ENCODE measurements around the gene SMARCAD1.

SMARCAD1 gene

GRCh38 chr4:94237271-94237670 is 29.6 kb downstream of the SMARCAD1 start:
- 0 out of 2 replicates have a peak, but pooled peaks cover 4% of the 10 kb centered on the region for H3K79me2 ChIP-seq (ENCODE audit: low read length)
- no peaks in the 10 kb centered on the region for H3K9me3 ChIP-seq (ENCODE audit: insufficient read depth, low read length)
- no peak overlapping the region for H3K4me2 ChIP-seq (ENCODE audit: low read length)
- no peak overlapping the region for H3K4me3 ChIP-seq (ENCODE audit: low read length)
- no peak overlapping the region for H3K27ac ChIP-seq (ENCODE audit: low read length)
- H3K9ac ChIP-seq (ENCODE audit: low read length): no peak overlapping the region
- no peak overlapping the region for H2AFZ ChIP-seq (ENCODE audit: low read depth, low read length)
- no peaks in the 10 kb centered on the region for H4K20me1 ChIP-seq (ENCODE audit: insufficient read depth, low read length)
- H3K36me3 ChIP-seq (replicated peaks; ENCODE audit: low read depth, low read length): peaks cover 42% of the 10 kb centered on the region
- no peaks in the 10 kb centered on the region for H3K27me3 ChIP-seq (ENCODE audit: low read depth, low read length)
- no peaks in the 10 kb centered on the region for H3K4me1 ChIP-seq (ENCODE audit: low read length)
- no peak for TF ChIP-seq EZH2phosphoT487 (IDR thresholded peaks at IDR 0.05; ENCODE audit: low read depth)
- TF ChIP-seq CTCF (IDR thresholded peaks at IDR 0.05; ENCODE audit: low read depth, low read length): no peak

- H3K9ac ChIP-seq (ENCODE audit: low read length): no peak overlapping the region
- H3K27me3 ChIP-seq (ENCODE audit: low read depth, low read length): no peaks in the 10 kb centered on the region
- H3K4me3 ChIP-seq (ENCODE audit: low read length): no peak overlapping the region
- no peaks in the 10 kb centered on the region for H4K20me1 ChIP-seq (ENCODE audit: insufficient read depth, low read length)
- no peak for TF ChIP-seq CTCF (IDR thresholded peaks at IDR 0.05; ENCODE audit: low read depth, low read length)
- no peak for TF ChIP-seq EZH2phosphoT487 (IDR thresholded peaks at IDR 0.05; ENCODE audit: low read depth)
- no peak overlapping the region for H3K4me2 ChIP-seq (ENCODE audit: low read length)
- H3K9me3 ChIP-seq (ENCODE audit: insufficient read depth, low read length): no peaks in the 10 kb centered on the region
- peaks cover 48% of the 10 kb centered on the region for H3K36me3 ChIP-seq (replicated peaks; ENCODE audit: low read depth, low read length)
- no peaks in the 10 kb centered on the region for H3K4me1 ChIP-seq (ENCODE audit: low read length)
- H2AFZ ChIP-seq (ENCODE audit: low read depth, low read length): no peak overlapping the region
- no peak overlapping the region for H3K27ac ChIP-seq (ENCODE audit: low read length)
- H3K79me2 ChIP-seq (ENCODE audit: low read length): no peaks in the 10 kb centered on the region
Observed at GRCh38 chr4:94238160-94238559, 30.5 kb downstream of the SMARCAD1 start.

DNA sequence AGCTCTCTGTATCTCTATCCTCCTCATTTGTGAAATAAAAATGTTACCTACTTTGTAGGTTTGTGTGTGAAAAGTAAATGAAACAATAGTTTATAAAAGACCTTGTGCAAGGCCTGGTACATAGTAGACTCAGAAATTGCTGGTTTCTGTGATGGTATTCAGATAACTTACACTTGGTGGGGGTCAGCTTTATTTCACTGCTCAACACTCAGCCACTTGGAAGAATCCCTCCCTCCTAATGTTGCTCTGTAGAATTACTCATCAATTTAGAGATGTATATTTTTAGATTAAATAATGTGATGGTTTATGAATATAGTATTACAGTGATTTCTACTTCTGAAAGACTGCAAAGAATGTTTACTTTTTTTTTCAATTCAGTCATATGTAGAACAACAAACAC is 32.7 kb downstream of the SMARCAD1 start:
- no peak overlapping the region for H3K27ac ChIP-seq (ENCODE audit: low read length)
- no peak for TF ChIP-seq EZH2phosphoT487 (IDR thresholded peaks at IDR 0.05; ENCODE audit: low read depth)
- no peak for TF ChIP-seq CTCF (IDR thresholded peaks at IDR 0.05; ENCODE audit: low read depth, low read length)
- no peaks in the 10 kb centered on the region for H3K9me3 ChIP-seq (ENCODE audit: insufficient read depth, low read length)
- H3K9ac ChIP-seq (ENCODE audit: low read length): no peak overlapping the region
- H3K4me1 ChIP-seq (ENCODE audit: low read length): peaks cover 6% of the 10 kb centered on the region
- H2AFZ ChIP-seq (ENCODE audit: low read depth, low read length): no peak overlapping the region
- no peaks in the 10 kb centered on the region for H3K79me2 ChIP-seq (ENCODE audit: low read length)
- H3K36me3 ChIP-seq (replicated peaks; ENCODE audit: low read depth, low read length): peaks cover 56% of the 10 kb centered on the region
- H3K4me2 ChIP-seq (ENCODE audit: low read length): no peak overlapping the region
- H3K4me3 ChIP-seq (ENCODE audit: low read length): no peak overlapping the region
- H4K20me1 ChIP-seq (ENCODE audit: insufficient read depth, low read length): no peaks in the 10 kb centered on the region
- no peaks in the 10 kb centered on the region for H3K27me3 ChIP-seq (ENCODE audit: low read depth, low read length)

DNA sequence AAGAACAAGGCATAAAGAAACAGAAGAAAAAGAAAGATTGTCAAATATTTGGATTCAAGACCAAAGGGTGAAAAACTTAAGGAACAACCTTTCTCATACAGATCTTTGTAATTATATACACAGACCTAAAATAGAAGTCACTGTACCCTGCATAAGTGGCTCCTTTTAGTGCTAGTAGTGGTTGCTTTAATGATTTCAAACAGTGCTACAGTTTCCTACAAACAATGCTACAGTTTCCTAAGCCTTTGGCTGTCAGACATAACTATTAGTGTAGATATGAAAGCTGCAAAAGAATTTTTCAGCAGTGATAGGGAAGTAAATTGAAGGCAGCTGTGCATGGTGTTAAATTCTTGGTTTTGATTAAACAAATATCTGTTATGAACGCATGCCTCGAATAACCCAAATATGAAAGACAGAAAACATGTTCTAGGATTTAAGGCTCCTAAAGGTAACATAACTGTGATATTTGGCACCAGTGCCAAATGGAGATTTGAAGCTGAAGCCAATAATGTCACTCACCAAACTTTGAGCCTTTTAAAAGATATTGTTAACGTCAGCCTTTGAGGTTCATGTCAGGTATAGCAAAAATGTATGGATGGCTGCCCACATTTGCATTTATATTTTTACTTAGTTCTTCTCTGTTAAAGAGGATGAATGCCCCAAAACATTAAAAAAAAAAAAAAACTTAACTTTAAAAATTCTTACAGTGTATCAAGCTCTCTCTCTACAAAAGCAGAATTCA is 36.6 kb downstream of the SMARCAD1 start:
- Histone ChIP-seq H3K27ac (ENCODE audit: low read length) (no peak overlapping the region), H3K4me1 (ENCODE audit: low read length) (peaks cover 6% of the 10 kb centered on the region), H3K9me3 (ENCODE audit: insufficient read depth, low read length) (no peaks in the 10 kb centered on the region), H3K79me2 (ENCODE audit: low read length) (no peaks in the 10 kb centered on the region), H3K9ac (ENCODE audit: low read length) (no peak overlapping the region), H3K4me3 (ENCODE audit: low read length) (no peak overlapping the region), H3K36me3 (replicated peaks; ENCODE audit: low read depth, low read length) (peaks cover 61% of the 10 kb centered on the region), H4K20me1 (ENCODE audit: insufficient read depth, low read length) (no peaks in the 10 kb centered on the region), H2AFZ (ENCODE audit: low read depth, low read length) (no peak overlapping the region), H3K27me3 (ENCODE audit: low read depth, low read length) (no peaks in the 10 kb centered on the region), H3K4me2 (ENCODE audit: low read length) (no peak overlapping the region)
- TF ChIP-seq CTCF (IDR thresholded peaks at IDR 0.05; ENCODE audit: low read depth, low read length) (no peak), EZH2phosphoT487 (IDR thresholded peaks at IDR 0.05; ENCODE audit: low read depth) (no peak)

Measured in OCI-LY3 (cell line).